Prostate gland (tissue), 2 donors: ENCODE measurements around the gene MRC1. TPM values are rescaled to one million over a fixed set of nuclear protein-coding genes. Genes with fewer than 3 reads are reported as not detected.
"Not testable (repeated sequence)": the region's sequence is repeated elsewhere in the genome, so short reads cannot be mapped to it uniquely, and the experiment has no call there.

Source experiments
- DNase-seq: peaks from one replicate; pipeline ENCODE4 v3.0.0-alpha.2; 2019; ENCODE audit warnings: low spot score
- H3K27ac ChIP-seq, 2 donors: fragments of 200-600 bp; sonication (generic); 2 replicates each; pipeline ENCODE4 v1.5.1; 2017 to 2019
- H3K27me3 ChIP-seq: fragments of 200-600 bp; sonication (generic); replicated peaks from 2 replicates; pipeline ENCODE4 v1.5.1; 2019; ENCODE audit not compliant: insufficient read depth
- H3K36me3 ChIP-seq, 2 donors: fragments of 200-600 bp; sonication (generic); 1 replicate in 1 of 2; 2 replicates in 1 of 2; pipeline versions ENCODE4 v1.5.1 to v1.8.1; 2017 to 2019
- H3K4me1 ChIP-seq: fragments of 200-600 bp; sonication (generic); replicated peaks from 2 replicates; pipeline ENCODE4 v1.5.1; 2019
- H3K4me3 ChIP-seq, 2 donors: fragments of 200-600 bp; sonication (generic); 2 replicates each; pipeline ENCODE4 v1.5.1; 2017 to 2019
- H3K9me3 ChIP-seq: fragments of 200-600 bp; sonication (generic); 2 replicates; pipeline ENCODE4 v1.5.1; 2017
- POLR2A ChIP-seq: fragments of 450-650 bp; IDR thresholded peaks from one replicate; pipeline ENCODE4 v1.6.1; 2016; ENCODE audit warnings: antibody characterized with exemption, mild to moderate bottlenecking
- POLR2AphosphoS5 ChIP-seq: sonication (generic); formaldehyde crosslinking; IDR thresholded peaks from one replicate; pipeline ENCODE4 v1.6.1; 2017; ENCODE audit warnings: antibody characterized with exemption
- WGBS: methylation state at CpG from one replicate; pipeline ENCODE4 v1.1.5; 2018; 5-methylcytosine and 5-hydroxymethylcytosine counted together
- intact Hi-C: fragments of 100-400 bp; cut with DNase I; formaldehyde crosslinking; loops from one replicate; pipeline ENCODE4 v1.14.2; 2022
- total RNA-seq, 2 donors: library from RNA; depleted of rRNA; stranded (reverse); fragments of >200 nt; gene quantifications; one replicate each; pipeline ENCODE4 v1.1.0, GENCODE V29; 2016
- TF ChIP-seq, protein P1 (sequence below), 4 experiments: fragments of 200-600 bp in 2 of 4; fragments of 450-650 bp in 2 of 4; sonication (generic) in 2 of 4; IDR thresholded peaks; 1 replicate in 3 of 4; 2 replicates in 1 of 4; pipeline ENCODE4 v1.5.1; 2016 to 2019; ENCODE audit warnings: antibody characterized with exemption in 4 of 4, mild to moderate bottlenecking in 2 of 4, moderate library complexity in 2 of 4

The MRC1 gene
- total RNA-seq, 2 donors from 2014 or later, result 3.1 to 27.4 TPM

DNA sequence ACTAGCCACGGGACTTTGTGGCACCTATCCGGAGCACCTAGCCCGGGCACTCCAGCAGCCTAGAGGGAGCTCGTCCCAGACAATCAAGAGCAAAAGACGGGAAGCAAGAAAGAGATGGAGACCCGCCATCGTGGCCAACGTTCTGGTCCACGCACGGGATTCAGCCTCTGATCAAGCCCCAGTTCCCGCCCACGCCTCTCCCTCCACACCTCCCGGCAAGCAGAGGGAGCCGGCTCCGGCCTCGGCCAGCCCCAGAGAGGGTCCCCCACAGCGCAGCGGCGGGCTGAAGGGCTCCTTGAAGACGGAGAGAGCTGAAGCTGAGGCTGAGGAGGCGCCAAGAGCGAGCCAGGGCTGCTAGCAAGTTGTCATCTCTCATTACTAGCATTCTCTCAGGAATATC, 141.6 kb downstream of the MRC1 start:
- Histone ChIP-seq H3K27me3 (no peaks in the 10 kb centered on the region), H3K4me3 (no peak overlapping the region), H3K9me3 (no peaks in the 10 kb centered on the region), H3K36me3 (no peaks in the 10 kb centered on the region), H3K4me1 (no peaks in the 10 kb centered on the region), H3K27ac (no peak overlapping the region)
- 90% methylated on average over 22 of the region's 22 CpGs for WGBS
- intact Hi-C loops, result no loop called here
- TF ChIP-seq POLR2A (no peak), POLR2AphosphoS5 (no peak)
- TF ChIP-seq, protein P1, sequence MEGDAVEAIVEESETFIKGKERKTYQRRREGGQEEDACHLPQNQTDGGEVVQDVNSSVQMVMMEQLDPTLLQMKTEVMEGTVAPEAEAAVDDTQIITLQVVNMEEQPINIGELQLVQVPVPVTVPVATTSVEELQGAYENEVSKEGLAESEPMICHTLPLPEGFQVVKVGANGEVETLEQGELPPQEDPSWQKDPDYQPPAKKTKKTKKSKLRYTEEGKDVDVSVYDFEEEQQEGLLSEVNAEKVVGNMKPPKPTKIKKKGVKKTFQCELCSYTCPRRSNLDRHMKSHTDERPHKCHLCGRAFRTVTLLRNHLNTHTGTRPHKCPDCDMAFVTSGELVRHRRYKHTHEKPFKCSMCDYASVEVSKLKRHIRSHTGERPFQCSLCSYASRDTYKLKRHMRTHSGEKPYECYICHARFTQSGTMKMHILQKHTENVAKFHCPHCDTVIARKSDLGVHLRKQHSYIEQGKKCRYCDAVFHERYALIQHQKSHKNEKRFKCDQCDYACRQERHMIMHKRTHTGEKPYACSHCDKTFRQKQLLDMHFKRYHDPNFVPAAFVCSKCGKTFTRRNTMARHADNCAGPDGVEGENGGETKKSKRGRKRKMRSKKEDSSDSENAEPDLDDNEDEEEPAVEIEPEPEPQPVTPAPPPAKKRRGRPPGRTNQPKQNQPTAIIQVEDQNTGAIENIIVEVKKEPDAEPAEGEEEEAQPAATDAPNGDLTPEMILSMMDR (IDR thresholded peaks at IDR 0.05), result no peak
- DNase-seq, result no peak

DNA sequence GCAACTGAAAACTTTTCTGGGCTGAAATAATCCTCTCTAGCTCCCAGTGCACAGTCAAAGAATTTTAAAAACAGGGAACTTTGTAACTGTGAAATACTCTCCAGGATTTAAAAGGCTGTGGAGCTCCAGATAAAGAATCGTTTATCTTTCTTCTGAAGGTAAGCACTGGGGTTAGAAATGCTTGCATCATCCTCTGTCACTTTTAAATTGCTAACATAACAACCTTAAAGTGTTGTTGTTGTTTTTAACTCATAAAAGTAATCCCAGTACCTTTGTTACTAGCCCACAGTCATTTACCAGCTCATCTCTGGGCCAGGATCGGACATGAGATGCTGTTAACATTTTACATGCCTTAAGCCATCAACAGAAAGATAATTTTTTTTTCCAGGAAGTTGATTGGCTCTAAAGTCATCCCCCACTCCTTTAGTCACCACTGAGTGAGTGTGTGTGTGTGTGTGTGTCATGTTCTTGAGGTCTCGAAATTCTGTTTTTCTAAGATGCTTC, 142.8 kb downstream of the MRC1 start, which contains the start of gene SLC39A12:
Gene SLC39A12, plus strand, starts transcription at position 51 of the 504 bp plus-strand sequence. CDS start 1,359 bp downstream, outside the sequence.
- H3K27ac ChIP-seq, result no peak within 1 kb of the TSS
- H3K36me3 ChIP-seq, result no peaks in the 10 kb centered on the region
- WGBS, result 46% methylated on average over 3 of the region's 3 CpGs
- H3K27me3 ChIP-seq, result no peaks in the 10 kb centered on the region
- intact Hi-C loops, result no loop called here
- H3K4me3 ChIP-seq, result no peak within 1 kb of the TSS
- DNase-seq, result no peak
- no peaks in the 10 kb centered on the region for H3K4me1 ChIP-seq
- TF ChIP-seq POLR2A (no peak), POLR2AphosphoS5 (no peak)
- TF ChIP-seq, protein P1 (IDR thresholded peaks at IDR 0.05), result no peak
- no peaks in the 10 kb centered on the region for H3K9me3 ChIP-seq

DNA sequence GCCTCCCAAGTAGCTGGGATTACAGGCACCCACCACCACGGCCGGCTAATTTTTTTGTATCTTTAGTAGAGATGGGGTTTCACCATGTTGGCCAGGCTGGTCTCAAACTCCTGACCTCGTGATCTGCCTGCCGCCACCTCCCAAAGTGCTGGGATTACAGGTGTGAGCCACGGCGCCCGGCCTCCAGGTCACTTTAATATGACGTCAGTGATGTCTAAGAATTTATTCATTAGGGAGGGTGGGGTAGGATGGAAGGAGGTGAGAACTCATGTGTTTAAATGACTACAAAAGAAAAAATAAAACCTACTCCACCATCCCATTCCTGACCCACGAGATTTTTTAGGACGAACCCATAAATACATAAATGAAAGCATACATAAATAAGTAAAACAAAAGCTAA, 145.2 kb downstream of the MRC1 start:
- H3K9me3 ChIP-seq, H3K4me1 ChIP-seq, H3K27me3 ChIP-seq, H3K27ac ChIP-seq, intact Hi-C loops, H3K4me3 ChIP-seq, DNase-seq, H3K36me3 ChIP-seq: not testable (repeated sequence)
- WGBS, result 81% methylated on average over 10 of the region's 10 CpGs

DNA sequence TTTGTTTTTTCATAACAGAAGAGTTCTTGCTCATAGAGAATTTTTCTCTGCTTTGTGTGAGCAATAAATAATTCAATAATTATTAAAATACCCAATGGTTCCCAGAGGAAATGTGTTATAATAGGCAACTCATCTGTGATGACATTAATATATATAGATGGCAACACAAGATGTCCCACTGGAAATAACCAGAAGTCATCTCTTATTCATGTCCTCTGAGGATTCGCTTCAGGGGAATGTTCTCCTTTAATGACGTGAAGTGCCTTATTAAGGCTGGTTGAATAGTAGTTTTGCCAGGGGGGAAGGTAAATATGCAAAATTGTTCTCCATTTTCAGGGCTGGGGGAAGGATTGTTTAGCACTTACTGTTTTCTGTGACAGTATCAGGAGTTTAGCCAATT, 145.7 kb downstream of the MRC1 start:
- H3K4me3 ChIP-seq, result no peak overlapping the region
- DNase-seq, result no peak
- TF ChIP-seq, protein P1 (IDR thresholded peaks at IDR 0.05), result no peak
- no peak for TF ChIP-seq POLR2AphosphoS5
- TF ChIP-seq POLR2A, result no peak
- H3K36me3 ChIP-seq, result no peaks in the 10 kb centered on the region
- H3K4me1 ChIP-seq, result no peaks in the 10 kb centered on the region
- H3K9me3 ChIP-seq, result no peaks in the 10 kb centered on the region
- intact Hi-C loops, result no loop called here
- H3K27me3 ChIP-seq, result no peaks in the 10 kb centered on the region
- no peak overlapping the region for H3K27ac ChIP-seq
- 70% methylated on average over 2 of the region's 2 CpGs for WGBS

DNA sequence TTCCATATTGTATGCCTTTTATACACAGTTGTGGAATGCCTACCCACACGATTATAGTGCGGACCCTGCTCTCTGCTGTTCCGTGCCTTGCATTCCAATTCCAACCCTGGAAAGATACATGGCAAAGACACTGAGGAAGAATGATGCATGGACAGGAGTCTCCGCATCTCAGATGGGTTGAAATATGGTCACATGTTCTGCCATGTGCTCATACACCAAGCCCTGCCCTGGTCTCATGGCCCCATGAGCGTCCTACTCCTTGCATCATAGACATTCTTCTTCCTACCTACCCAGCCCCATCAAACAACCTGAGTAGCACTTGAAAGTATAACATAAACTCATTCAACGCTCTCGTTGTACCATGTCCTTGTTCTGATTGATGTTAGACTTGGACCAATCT, 148.9 kb downstream of the MRC1 start:
- DNase-seq, result no peak
- no peak overlapping the region for H3K4me3 ChIP-seq
- no peaks in the 10 kb centered on the region for H3K4me1 ChIP-seq
- no peaks in the 10 kb centered on the region for H3K9me3 ChIP-seq
- H3K36me3 ChIP-seq, result no peaks in the 10 kb centered on the region
- no peak overlapping the region for H3K27ac ChIP-seq
- TF ChIP-seq, protein P1 (IDR thresholded peaks at IDR 0.05), result no peak
- TF ChIP-seq POLR2A, result no peak
- no peak for TF ChIP-seq POLR2AphosphoS5
- H3K27me3 ChIP-seq, result no peaks in the 10 kb centered on the region
- 97% methylated on average over 7 of the region's 7 CpGs for WGBS
- intact Hi-C loops, result no loop called here
